Breast epithelium (tissue), 4 donors: ENCODE data around the gene DNMT3A. TPM values are rescaled to one million over a fixed set of nuclear protein-coding genes. Genes with fewer than 3 reads are reported as not detected.

Experiments used
- DNase-seq, 2 donors: peaks; one replicate each; pipeline ENCODE4 v3.0.0-alpha.2; 2019; ENCODE audit warnings: low spot score in 2 of 2
- H3K27ac ChIP-seq, 2 donors: fragments of 200-600 bp; sonication (generic) in 1 of 2; one replicate each; pipeline ENCODE4 v1.5.1; 2016 to 2019; ENCODE audit warnings: mild to moderate bottlenecking in 1 of 2
- H3K27me3 ChIP-seq, 2 donors: fragments of 200-600 bp; sonication (generic) in 1 of 2; one replicate each; pipeline versions ENCODE4 v1.5.1 to v1.6.0; 2017 to 2019; ENCODE audit warnings: control low read depth in 1 of 2, mild to moderate bottlenecking in 1 of 2
- H3K36me3 ChIP-seq: fragments of 200-600 bp; one replicate; pipeline ENCODE4 v1.5.1; 2019
- H3K4me1 ChIP-seq, 2 donors: fragments of 200-600 bp; sonication (generic); one replicate each; pipeline ENCODE4 v1.5.1; 2016 to 2019; ENCODE audit warnings: control low read depth in 1 of 2
- H3K4me3 ChIP-seq, 3 donors: fragments of 200-600 bp; sonication (generic); 1 replicate in 2 of 3; 2 replicates in 1 of 3; pipeline ENCODE4 v1.5.1; 2016 to 2019; ENCODE audit warnings: mild to moderate bottlenecking in 3 of 3, moderate library complexity in 2 of 3
- H3K9me3 ChIP-seq, 2 donors: fragments of 200-600 bp; sonication (generic) in 1 of 2; one replicate each; pipeline ENCODE4 v1.5.1; 2016 to 2019; ENCODE audit warnings: control low read depth in 1 of 2
- CTCF ChIP-seq, 3 donors: fragments of 450-650 bp; IDR thresholded peaks; one replicate each; pipeline ENCODE4 v1.5.1; 2016 to 2017; ENCODE audit warnings: antibody characterized with exemption in 3 of 3, mild to moderate bottlenecking in 3 of 3, moderate library complexity in 3 of 3
- POLR2A ChIP-seq: fragments of 450-650 bp; IDR thresholded peaks from one replicate; pipeline ENCODE4 v1.6.1; 2016; ENCODE audit warnings: antibody characterized with exemption, mild to moderate bottlenecking, moderate library complexity
- POLR2AphosphoS5 ChIP-seq, 3 donors: sonication (generic); formaldehyde crosslinking; IDR thresholded peaks; one replicate each; pipeline ENCODE4 v1.6.1; 2017; ENCODE audit warnings: antibody characterized with exemption in 3 of 3
- intact Hi-C: fragments of 100-400 bp; cut with DNase I; formaldehyde crosslinking; loops from one replicate; pipeline ENCODE4 v1.15.1; 2023; ENCODE audit warnings: low total_unique reads
- total RNA-seq, 3 donors: library from RNA; depleted of rRNA; stranded (reverse); fragments of >200 nt; gene quantifications; one replicate each; pipeline ENCODE4 v1.1.0, GENCODE V29; 2016

The DNMT3A gene
- total RNA-seq, 3 donors from 2014 or later, result 8.2 to 21.7 (median 20.0) TPM

- intact Hi-C loops, result no loop called here
- Histone ChIP-seq H3K4me1 (peaks cover 3 to 8% of the 10 kb centered on the region in 2 donors), H3K36me3 (no peaks in the 10 kb centered on the region), H3K4me3 (no peak overlapping the region), H3K27me3 (no peaks in the 10 kb centered on the region), H3K27ac (no peak overlapping the region), H3K9me3 (no peaks in the 10 kb centered on the region)
- no peak for TF ChIP-seq CTCF (IDR thresholded peaks at IDR 0.05)
- no peak for DNase-seq
Observed at GRCh38 chr2:25380023-25380422, 38.3 kb upstream of the DNMT3A start.

DNA sequence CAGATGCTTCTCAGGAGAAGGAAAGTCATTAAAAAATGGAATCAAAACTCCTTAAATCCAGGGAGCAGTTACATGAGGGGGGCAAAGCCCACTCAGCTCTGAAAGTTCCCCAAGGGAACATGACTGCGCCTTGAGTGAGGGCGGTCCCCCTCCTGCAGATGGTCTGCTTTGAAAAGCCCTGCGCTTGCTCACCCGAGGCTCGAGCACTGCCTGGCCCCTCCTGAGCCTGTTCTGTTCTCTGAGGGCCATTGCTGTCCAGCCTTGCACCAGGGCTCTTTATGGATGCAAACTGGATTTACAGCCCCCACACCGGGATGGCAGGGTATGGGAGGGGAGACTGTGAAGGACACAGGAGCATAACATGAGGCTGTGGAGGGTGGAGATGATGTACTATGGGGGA is 37.8 kb upstream of the DNMT3A start:
- no peaks in the 10 kb centered on the region for H3K9me3 ChIP-seq
- H3K4me3 ChIP-seq, result no peak overlapping the region
- no peak for TF ChIP-seq POLR2A
- no peak for TF ChIP-seq POLR2AphosphoS5 (IDR thresholded peaks at IDR 0.05)
- H3K36me3 ChIP-seq, result no peaks in the 10 kb centered on the region
- H3K4me1 ChIP-seq, result peaks cover 3 to 8% of the 10 kb centered on the region in 2 donors
- peak in 1 of 2 donors; percentile 19 for DNase-seq
- H3K27ac ChIP-seq, result no peak overlapping the region
- intact Hi-C loops, result no loop called here
- no peaks in the 10 kb centered on the region for H3K27me3 ChIP-seq

DNA sequence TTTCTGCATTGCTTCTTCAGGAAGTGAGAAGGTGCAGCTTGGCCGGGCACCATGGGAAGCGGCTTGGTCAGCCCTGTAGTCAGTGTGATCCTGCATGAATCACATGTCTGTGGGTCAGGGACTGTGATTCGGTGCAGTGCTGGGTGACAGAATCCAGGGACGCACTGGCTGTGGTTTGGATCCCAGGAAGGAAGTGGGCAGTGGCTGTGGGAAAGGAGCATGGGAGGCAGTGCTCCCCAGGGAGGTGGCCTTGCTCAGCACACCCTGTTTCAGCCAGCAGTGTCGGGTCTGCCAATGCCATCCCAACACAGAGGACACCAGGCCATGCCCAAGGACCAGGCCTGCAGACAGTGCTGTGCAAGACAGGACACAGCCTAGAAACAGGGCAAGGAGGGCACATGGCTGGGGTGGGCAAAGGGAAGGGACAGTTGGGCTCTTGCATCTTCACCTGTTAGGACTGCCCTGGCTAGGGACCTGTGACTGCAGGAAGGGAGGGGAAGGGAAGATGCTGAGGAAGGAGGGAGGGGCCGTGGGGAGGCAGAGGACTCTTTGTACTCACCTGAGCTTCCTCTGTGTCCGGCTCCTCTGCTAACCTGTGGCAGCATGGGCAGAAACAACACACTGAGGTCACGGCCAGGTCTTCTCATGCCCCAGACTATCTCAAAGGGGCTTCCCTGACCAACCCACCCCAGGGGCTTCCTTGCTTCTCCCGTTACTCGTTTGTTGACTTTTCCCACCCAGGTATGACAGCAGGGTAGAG is 37.2 kb upstream of the DNMT3A start:
- H3K27ac ChIP-seq, result no peak overlapping the region
- H3K4me3 ChIP-seq, result no peak overlapping the region
- DNase-seq, result peak in 1 of 2 donors; percentile 48
- H3K4me1 ChIP-seq, result peaks cover 3 to 8% of the 10 kb centered on the region in 2 donors
- H3K27me3 ChIP-seq, result no peaks in the 10 kb centered on the region
- no peaks in the 10 kb centered on the region for H3K36me3 ChIP-seq
- no peak for TF ChIP-seq POLR2A
- TF ChIP-seq CTCF (IDR thresholded peaks at IDR 0.05), result no peak
- no peak for TF ChIP-seq POLR2AphosphoS5 (IDR thresholded peaks at IDR 0.05)
- intact Hi-C loops, result no loop called here
- no peaks in the 10 kb centered on the region for H3K9me3 ChIP-seq

GRCh38 chr2:25377822-25378421 is 36.2 kb upstream of the DNMT3A start:
- peak in 1 of 2 donors; percentile 31 for DNase-seq
- H3K9me3 ChIP-seq, result no peaks in the 10 kb centered on the region
- intact Hi-C loops, result no loop called here
- no peak overlapping the region for H3K27ac ChIP-seq
- H3K4me3 ChIP-seq, result no peak overlapping the region
- H3K4me1 ChIP-seq, result peaks cover 3 to 8% of the 10 kb centered on the region in 2 donors
- TF ChIP-seq POLR2A (no peak), POLR2AphosphoS5 (IDR thresholded peaks at IDR 0.05) (no peak), CTCF (IDR thresholded peaks at IDR 0.05) (no peak)
- no peaks in the 10 kb centered on the region for H3K36me3 ChIP-seq
- H3K27me3 ChIP-seq, result no peaks in the 10 kb centered on the region

GRCh38 chr2:25376750-25377621 is 35.3 kb upstream of the DNMT3A start:
- H3K4me1 ChIP-seq, result peaks cover 3 to 8% of the 10 kb centered on the region in 2 donors
- H3K27ac ChIP-seq, result peak overlapping the region; percentile 16 to 40
- peak overlapping the region; percentile 17 to 52 (median 30) for H3K4me3 ChIP-seq
- intact Hi-C loops, result no loop called here
- peak; percentile 66 to 68 for DNase-seq
- no peaks in the 10 kb centered on the region for H3K9me3 ChIP-seq
- no peaks in the 10 kb centered on the region for H3K27me3 ChIP-seq
- H3K36me3 ChIP-seq, result no peaks in the 10 kb centered on the region
- TF ChIP-seq CTCF (IDR thresholded peaks at IDR 0.05) (peak; percentile 44 to 87 (median 72)), POLR2AphosphoS5 (IDR thresholded peaks at IDR 0.05) (peak in 1 of 3 donors; percentile 19), POLR2A (no peak)
